GM23248 (cell line): ENCODE results near the gene C1QTNF1.

Experiments used
- EZH2 ChIP-seq: fragments of 200-600 bp; sonication (generic); IDR thresholded peaks from 2 replicates; pipeline ENCODE4 v1.6.1; 2018; ENCODE audit warnings: antibody characterized with exemption, mild to moderate bottlenecking; ENCODE audit not compliant: insufficient read depth, poor library complexity, severe bottlenecking
- EZH2phosphoT487 ChIP-seq: fragments of 200-600 bp; sonication (generic); IDR thresholded peaks from 2 replicates; pipeline ENCODE4 v1.6.1; 2018; ENCODE audit warnings: antibody characterized with exemption, moderate library complexity, mild to moderate bottlenecking, low read depth; ENCODE audit not compliant: insufficient read depth

DNA sequence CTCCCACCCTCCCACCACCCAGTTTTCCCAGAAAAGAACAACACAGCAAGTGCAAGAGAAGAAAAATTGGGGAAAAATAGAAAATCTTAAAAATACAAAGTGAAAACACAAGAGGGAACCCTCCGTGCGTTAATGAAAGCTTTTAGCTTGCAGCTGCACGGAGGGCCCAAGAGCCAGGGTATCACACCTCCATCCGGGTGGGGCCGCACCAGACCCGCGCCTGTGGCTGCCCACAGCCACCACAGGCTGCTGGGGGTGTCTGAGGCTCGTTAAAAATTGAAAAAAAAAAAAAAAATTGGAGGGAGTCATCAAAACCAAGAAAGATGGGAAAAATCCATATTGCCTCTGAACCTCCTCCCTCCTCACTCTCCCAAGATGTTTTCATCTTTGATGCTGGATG, 69.3 kb downstream of the C1QTNF1 start:
- TF ChIP-seq EZH2 (no peak), EZH2phosphoT487 (no peak)
